HG03342 (cell line): ENCODE results near the gene CLTA.

Source experiments
- ATAC-seq: cut with Tn5 transposase; IDR thresholded peaks from one replicate; pipeline ENCODE4 v1.9.1; 2021; ENCODE audit warnings: mild to moderate bottlenecking, moderate library complexity; ENCODE audit not compliant: unreplicated experiment

Gene CLTA

DNA sequence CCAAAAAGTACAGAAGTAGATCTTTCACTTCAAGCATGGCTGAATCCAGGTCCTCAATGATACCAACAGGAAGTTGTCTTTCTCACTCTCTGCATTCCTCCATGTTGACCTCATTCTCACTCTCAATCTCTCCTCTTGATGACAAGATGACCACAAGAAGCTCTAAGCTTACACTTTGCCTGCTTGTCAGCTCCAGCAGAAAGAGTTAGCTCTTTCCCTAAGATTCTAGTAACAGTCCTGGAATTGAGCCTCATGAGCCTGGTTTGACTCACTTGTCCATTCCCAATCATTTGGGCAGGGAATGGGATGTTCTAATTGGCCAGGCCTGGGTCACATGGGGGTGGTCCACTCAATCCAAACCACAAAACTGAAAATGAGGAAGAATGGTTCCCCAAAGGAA is 3.3 kb upstream of the CLTA start:
- no peak for ATAC-seq

GRCh38 chr9:36188212-36188611 is 2.5 kb upstream of the CLTA start:
- ATAC-seq: no peak

DNA sequence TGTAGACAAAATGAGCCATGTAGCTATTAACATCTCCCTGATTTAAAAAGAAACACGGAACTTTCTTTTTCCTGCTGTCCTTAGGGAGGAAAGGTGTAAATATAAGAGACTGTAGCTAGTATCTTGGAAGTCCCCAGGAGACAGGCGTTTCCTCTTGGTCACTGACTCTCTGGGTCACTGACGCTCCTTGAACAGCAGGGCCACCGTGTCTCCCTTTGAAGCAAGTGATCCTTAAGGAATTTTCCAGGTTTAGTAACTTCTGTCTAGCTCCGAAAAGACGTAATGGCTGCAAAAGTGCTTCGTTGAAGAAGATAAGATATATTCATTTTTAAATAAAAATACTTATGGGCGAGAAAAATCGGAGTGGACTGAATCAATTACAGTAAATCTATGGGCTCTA is 745 bp upstream of the CLTA start:
- no peak for ATAC-seq

- no peak for ATAC-seq
Observed at GRCh38 chr9:36191290-36191645, 547 bp downstream of the CLTA start.

- no peak for ATAC-seq
Observed at GRCh38 chr9:36191686-36192085, 965 bp downstream of the CLTA start.

GRCh38 chr9:36192196-36192595 is 1.5 kb downstream of the CLTA start:
- no peak for ATAC-seq

- no peak for ATAC-seq
Observed at GRCh38 chr9:36193023-36193422, 2.3 kb downstream of the CLTA start.

DNA sequence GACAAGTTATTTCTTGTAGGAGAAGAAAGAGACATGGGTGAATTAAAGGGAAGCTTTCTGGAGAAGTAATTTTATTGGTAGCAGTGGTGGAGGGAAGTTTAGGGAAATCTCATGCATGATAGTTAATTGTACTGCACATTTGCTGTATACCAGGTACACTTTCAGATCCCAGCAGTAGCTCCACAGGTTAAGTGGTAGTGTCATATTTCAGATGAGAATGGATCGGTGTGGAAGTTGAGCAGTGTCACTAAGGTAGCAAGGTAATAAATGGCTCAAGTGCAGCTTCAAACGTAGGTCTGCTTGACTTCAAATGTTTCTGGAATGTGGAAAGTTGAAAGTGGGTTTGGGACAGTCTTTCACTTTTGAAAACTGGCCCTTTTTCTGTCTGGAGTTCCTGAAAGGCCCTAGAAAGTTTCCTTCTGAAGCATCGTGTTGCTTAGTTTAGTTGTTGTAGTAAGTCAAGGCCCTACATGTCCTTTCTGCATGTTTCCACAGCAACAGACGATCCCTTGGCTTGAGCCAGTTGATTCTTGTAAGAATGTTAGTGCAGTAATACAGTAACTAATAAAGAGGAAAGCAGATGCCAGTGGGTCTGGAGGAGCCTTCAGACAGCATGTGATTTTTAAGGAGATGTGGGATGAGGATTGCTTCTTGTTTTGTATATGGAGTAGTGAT is 3.7 kb downstream of the CLTA start:
- no peak for ATAC-seq

- ATAC-seq: no peak
Observed at GRCh38 chr9:36204906-36205547, 14.3 kb downstream of the CLTA start.

DNA sequence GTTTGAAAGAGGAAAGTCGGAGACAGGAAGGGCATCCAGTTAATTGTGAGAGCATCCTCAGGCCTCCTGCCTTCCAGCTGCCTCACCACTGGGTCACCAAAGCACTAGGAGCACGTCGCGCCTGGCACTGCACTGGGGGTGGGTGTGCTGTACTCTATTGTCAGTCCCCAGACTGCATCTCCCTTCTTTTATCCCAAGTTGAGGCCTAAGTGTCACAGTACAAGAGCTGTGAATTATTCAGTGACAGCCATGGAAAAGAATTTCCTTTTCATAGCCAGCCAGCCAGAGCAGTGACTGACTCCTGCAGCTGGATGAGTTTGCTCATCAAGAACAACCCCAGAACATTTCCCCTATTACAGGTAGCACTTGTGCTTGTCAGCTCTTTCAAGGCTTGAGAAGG is 16.3 kb downstream of the CLTA start:
- no peak for ATAC-seq

DNA sequence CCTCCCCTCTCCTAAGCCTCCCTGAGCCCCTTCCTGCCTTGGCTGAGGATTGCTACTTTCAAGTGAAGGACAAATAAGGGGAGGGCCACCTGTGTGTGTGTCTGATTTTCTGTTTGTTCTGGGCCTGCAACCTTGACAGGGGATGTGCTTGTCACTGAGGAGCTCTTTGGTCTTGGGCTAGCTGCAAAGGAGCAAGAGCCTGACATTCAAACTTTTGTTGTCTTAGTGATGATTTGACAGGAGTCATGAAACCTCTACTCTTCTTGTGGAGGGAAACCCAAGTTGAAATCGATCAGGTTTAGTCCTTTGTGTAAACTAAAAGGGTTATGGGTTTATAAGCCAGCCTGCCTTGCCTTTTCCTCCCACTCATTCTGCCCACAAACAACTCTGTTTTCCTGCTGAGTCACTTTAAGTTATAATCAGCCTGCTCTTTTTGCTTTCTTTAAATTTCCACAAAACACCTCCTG is 16.9 kb downstream of the CLTA start:
- no peak for ATAC-seq

- no peak for ATAC-seq
Observed at GRCh38 chr9:36208521-36209253, 18.0 kb downstream of the CLTA start.

DNA sequence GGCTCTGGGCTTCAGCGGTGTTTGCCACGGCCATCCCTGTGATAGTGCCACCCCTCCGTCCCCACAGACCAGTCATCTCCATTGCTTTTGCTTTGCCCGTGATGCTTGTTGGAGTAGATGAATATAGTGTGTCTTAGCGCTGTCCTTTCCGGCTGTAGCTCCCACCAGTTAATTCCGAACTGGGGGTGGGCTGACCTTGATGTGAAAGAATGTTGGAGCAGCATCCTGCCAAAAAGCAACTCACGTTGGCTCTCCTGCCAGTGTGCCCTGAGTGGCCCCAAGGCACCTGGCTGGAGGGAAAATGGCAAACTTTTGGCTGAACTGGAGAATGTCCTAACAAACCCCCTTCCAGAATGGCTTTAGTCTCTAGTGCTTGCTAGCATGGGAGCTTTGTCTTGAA is 20.0 kb downstream of the CLTA start:
- ATAC-seq: no peak

DNA sequence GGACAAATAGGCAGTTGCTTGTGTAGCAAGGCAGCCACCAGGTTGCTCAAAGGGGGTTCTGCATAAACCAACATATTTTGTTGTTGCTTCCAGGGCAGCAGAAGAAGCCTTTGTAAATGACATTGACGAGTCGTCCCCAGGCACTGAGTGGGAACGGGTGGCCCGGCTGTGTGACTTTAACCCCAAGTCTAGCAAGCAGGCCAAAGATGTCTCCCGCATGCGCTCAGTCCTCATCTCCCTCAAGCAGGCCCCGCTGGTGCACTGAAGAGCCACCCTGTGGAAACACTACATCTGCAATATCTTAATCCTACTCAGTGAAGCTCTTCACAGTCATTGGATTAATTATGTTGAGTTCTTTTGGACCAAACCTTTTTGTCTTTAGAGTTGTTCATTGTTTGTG is 20.8 kb downstream of the CLTA start:
- ATAC-seq: no peak

- ATAC-seq: no peak
Observed at GRCh38 chr9:36213387-36213786, 22.7 kb downstream of the CLTA start.

DNA sequence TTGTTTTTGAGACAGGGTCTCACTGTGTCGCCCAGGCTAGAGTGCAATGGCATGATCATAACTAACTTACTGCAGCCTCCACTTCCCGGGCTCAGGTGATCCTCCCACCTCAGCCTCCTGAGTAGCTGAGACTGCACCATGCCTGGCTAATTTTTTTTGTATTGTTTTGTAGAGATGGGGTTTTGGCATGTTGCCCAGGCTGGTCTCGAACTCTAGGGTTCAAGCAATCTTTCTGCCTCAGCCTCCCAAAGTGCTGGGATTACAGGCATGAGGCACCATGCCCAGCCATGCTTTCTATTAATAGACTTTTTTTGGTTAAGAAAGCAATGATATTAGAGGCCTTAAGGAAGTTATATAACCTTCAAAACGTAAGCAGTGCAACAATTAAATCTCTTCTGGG is 23.3 kb downstream of the CLTA start:
- no peak for ATAC-seq

DNA sequence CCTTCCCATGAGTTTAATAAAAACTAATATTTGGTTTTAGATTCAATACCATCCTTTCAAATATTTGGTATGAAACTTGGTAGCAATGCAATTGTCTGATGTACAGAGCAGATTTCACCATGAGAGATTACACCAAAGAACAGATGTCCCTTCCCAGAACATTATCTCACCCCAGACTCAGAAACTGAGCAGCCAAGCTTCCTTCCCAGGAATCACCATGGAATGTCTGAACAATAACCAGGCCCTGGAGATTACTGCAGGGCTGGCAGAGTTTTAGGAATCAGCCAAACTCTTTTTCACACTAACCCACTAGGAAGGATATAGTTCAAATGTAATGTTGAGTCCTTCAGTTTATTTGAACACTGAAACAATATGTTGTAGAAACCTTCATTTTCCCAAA is 23.9 kb downstream of the CLTA start:
- no peak for ATAC-seq

- no peak for ATAC-seq
Observed at GRCh38 chr9:36217256-36217968, 26.7 kb downstream of the CLTA start.

- no peak for ATAC-seq
Observed at GRCh38 chr9:36218011-36218410, 27.3 kb downstream of the CLTA start.

GRCh38 chr9:36218411-36218901 is 27.7 kb downstream of the CLTA start:
- ATAC-seq: no peak

DNA sequence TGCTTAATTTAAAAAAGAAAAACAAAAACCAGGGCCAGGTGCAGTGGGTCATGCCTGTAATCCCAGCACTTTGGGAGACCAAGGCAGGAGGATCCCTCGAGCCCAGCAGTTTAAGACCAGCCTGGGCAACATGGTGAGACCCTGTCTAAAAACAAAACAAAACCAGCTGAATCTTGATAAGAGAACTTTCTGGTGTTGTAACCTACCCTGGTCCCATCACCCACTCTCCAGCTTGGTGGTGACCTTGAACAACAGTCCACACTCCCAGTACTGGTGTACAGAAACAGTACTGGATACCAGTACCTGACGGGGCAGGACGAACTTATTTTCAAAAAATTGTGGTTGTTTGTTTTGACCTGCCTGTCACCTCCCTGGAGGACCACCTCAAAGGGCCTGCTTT is 30.9 kb downstream of the CLTA start:
- no peak for ATAC-seq
